H9 (cell line): Measurements from ENCODE around the gene FAM3B. TPM values are rescaled to one million over a fixed set of nuclear protein-coding genes. Genes with fewer than 3 reads are reported as not detected.

Source experiments
- DNase-seq: peaks from one replicate; pipeline ENCODE4 v3.0.0-alpha.2; 2017
- H2AFZ ChIP-seq: one replicate; pipeline ENCODE4 v1.6.1; 2013; ENCODE audit warnings: mild to moderate bottlenecking, low read length, control low read depth, moderate library complexity
- H2AK5ac ChIP-seq: 2 replicates; pipeline ENCODE4 v1.6.1; 2013; ENCODE audit warnings: low read length, control low read depth, mixed read lengths; ENCODE audit not compliant: insufficient read length
- H2BK120ac ChIP-seq: one replicate; pipeline ENCODE4 v1.6.1; 2013; ENCODE audit warnings: low read depth, mild to moderate bottlenecking, low read length, control low read depth, inconsistent platforms; ENCODE audit not compliant: poor library complexity, severe bottlenecking
- H2BK12ac ChIP-seq: 2 replicates; pipeline ENCODE4 v1.6.1; 2013; ENCODE audit warnings: low read length, control low read depth, mixed read lengths, low read depth; ENCODE audit not compliant: insufficient read length
- H2BK15ac ChIP-seq: 2 replicates; pipeline ENCODE4 v1.6.1; 2013; ENCODE audit warnings: low read depth, low read length, control low read depth
- H2BK20ac ChIP-seq: one replicate; pipeline ENCODE4 v1.6.1; 2013; ENCODE audit warnings: low read depth, mild to moderate bottlenecking, low read length, control low read depth, inconsistent platforms; ENCODE audit not compliant: poor library complexity, severe bottlenecking
- H2BK5ac ChIP-seq: 2 replicates; pipeline ENCODE4 v1.6.1; 2013; ENCODE audit warnings: low read length, control low read depth, mixed read lengths; ENCODE audit not compliant: insufficient read length
- H3K14ac ChIP-seq: 2 replicates; pipeline ENCODE4 v1.6.1; 2013; ENCODE audit warnings: low read length, control low read depth; ENCODE audit not compliant: insufficient read depth
- H3K18ac ChIP-seq: 2 replicates; pipeline ENCODE4 v1.6.1; 2013; ENCODE audit warnings: low read depth, mild to moderate bottlenecking, mixed read lengths, low read length, control low read depth; ENCODE audit not compliant: insufficient read length
- H3K23ac ChIP-seq: 2 replicates; pipeline ENCODE4 v1.6.1; 2013; ENCODE audit warnings: low read length, control low read depth, mixed read lengths, low read depth; ENCODE audit not compliant: insufficient read length
- H3K23me2 ChIP-seq: 2 replicates; pipeline ENCODE4 v1.6.1; 2013; ENCODE audit warnings: low read depth, mild to moderate bottlenecking, mixed read lengths, low read length, control low read depth; ENCODE audit not compliant: insufficient read length, poor library complexity, severe bottlenecking
- H3K27ac ChIP-seq: 2 replicates; pipeline ENCODE4 v1.5.1; 2013; ENCODE audit warnings: low read length, control low read depth, mixed read lengths, low read depth; ENCODE audit not compliant: insufficient read length
- H3K27me3 ChIP-seq: 2 replicates; pipeline ENCODE4 v1.6.1; 2013; ENCODE audit warnings: low read length, control low read depth, inconsistent platforms; ENCODE audit not compliant: insufficient read depth
- H3K4ac ChIP-seq: 2 replicates; pipeline ENCODE4 v1.6.1; 2013; ENCODE audit warnings: low read depth, mild to moderate bottlenecking, control low read depth, inconsistent platforms, low read length, moderate library complexity
- H3K4me1 ChIP-seq: 2 replicates; pipeline ENCODE4 v1.6.1; 2013; ENCODE audit warnings: low read length, control low read depth, inconsistent platforms; ENCODE audit not compliant: insufficient read depth
- H3K4me2 ChIP-seq: 2 replicates; pipeline ENCODE4 v1.6.1; 2013; ENCODE audit warnings: low read length, control low read depth, mixed read lengths; ENCODE audit not compliant: insufficient read length, insufficient read depth
- H3K56ac ChIP-seq: 2 replicates; pipeline ENCODE4 v1.6.1; 2013; ENCODE audit warnings: low read depth, mild to moderate bottlenecking, mixed read lengths, low read length, control low read depth; ENCODE audit not compliant: insufficient read length
- H3K79me1 ChIP-seq: 2 replicates; pipeline ENCODE4 v1.6.1; 2013; ENCODE audit warnings: low read depth, mild to moderate bottlenecking, moderate library complexity, low read length, control low read depth, inconsistent platforms; ENCODE audit not compliant: insufficient read depth, poor library complexity, severe bottlenecking
- H3K79me2 ChIP-seq: 2 replicates; pipeline ENCODE4 v1.6.1; 2013; ENCODE audit warnings: low read length, control low read depth, inconsistent platforms; ENCODE audit not compliant: insufficient read depth
- H3K9ac ChIP-seq: 2 replicates; pipeline ENCODE4 v1.6.1; 2013; ENCODE audit warnings: low read length, control low read depth, mixed read lengths; ENCODE audit not compliant: insufficient read length; ENCODE audit errors: extremely low read depth
- H3K9me3 ChIP-seq: one replicate; pipeline ENCODE4 v1.6.1; 2013; ENCODE audit warnings: low read depth, low read length, inconsistent platforms; ENCODE audit not compliant: control insufficient read depth
- H3T11ph ChIP-seq: one replicate; pipeline ENCODE4 v1.6.1; 2013; ENCODE audit warnings: mild to moderate bottlenecking, low read length, control low read depth, inconsistent platforms
- H4K20me1 ChIP-seq: one replicate; pipeline ENCODE4 v1.6.1; 2013; ENCODE audit not compliant: control insufficient read depth, insufficient read length, insufficient read depth
- H4K5ac ChIP-seq: 2 replicates; pipeline ENCODE4 v1.6.1; 2013; ENCODE audit warnings: low read depth, mild to moderate bottlenecking, mixed read lengths, low read length, control low read depth; ENCODE audit not compliant: insufficient read length
- H4K8ac ChIP-seq: replicated peaks from 2 replicates; pipeline ENCODE4 v1.6.1; 2013; ENCODE audit warnings: low read length, control low read depth, mixed read lengths, low read depth; ENCODE audit not compliant: insufficient read length
- H4K91ac ChIP-seq: 2 replicates; pipeline ENCODE4 v1.6.1; 2013; ENCODE audit warnings: low read depth, mild to moderate bottlenecking, moderate library complexity, mixed read lengths, low read length, control low read depth; ENCODE audit not compliant: insufficient read length
- H3K27ac Mint-ChIP-seq, 3 experiments: 2 replicates in 2 of 3; 3 replicates in 1 of 3; pipeline ENCODE4 v1.8.0; 2020 to 2021; ENCODE audit warnings: mixed read lengths in 3 of 3, mild to moderate bottlenecking in 1 of 3, moderate library complexity in 1 of 3
- H3K27me3 Mint-ChIP-seq: 2 replicates; pipeline ENCODE4 v1.8.0; 2021; ENCODE audit warnings: low read depth, mild to moderate bottlenecking, moderate library complexity, mixed read lengths
- H3K36me3 Mint-ChIP-seq, 3 experiments: 2 replicates in 2 of 3; 3 replicates in 1 of 3; pipeline ENCODE4 v1.8.0; 2020 to 2021; ENCODE audit warnings: low read depth in 3 of 3, mixed read lengths in 3 of 3; ENCODE audit not compliant: insufficient read depth in 1 of 3
- H3K4me1 Mint-ChIP-seq, 2 experiments: 2 replicates each; pipeline ENCODE4 v1.8.0; 2020; ENCODE audit warnings: mixed read lengths in 2 of 2
- H3K4me3 Mint-ChIP-seq, 2 experiments: 2 replicates in 1 of 2; 3 replicates in 1 of 2; pipeline ENCODE4 v1.8.0; 2020 to 2021; ENCODE audit warnings: mild to moderate bottlenecking in 2 of 2, mixed read lengths in 2 of 2, moderate library complexity in 1 of 2
- H3K9me3 Mint-ChIP-seq, 2 experiments: 2 replicates in 1 of 2; 3 replicates in 1 of 2; pipeline ENCODE4 v1.8.0; 2020; ENCODE audit warnings: mild to moderate bottlenecking in 2 of 2, mixed read lengths in 2 of 2, moderate library complexity in 1 of 2
- WGBS: extraction: QIAGEN DNeasy Blood & Tissue Kit; methylation state at CpG from one replicate; pipeline ENCODE4 v1.1.7; 2013; ENCODE audit warnings: missing lambda C conversion rate, low lambda C conversion rate, mixed read lengths; ENCODE audit not compliant: insufficient read length; ENCODE audit errors: extremely low coverage; 5-methylcytosine and 5-hydroxymethylcytosine counted together
- total RNA-seq: library from RNA; stranded (reverse); gene quantifications from 2 replicates; pipeline ENCODE4 v1.2.1, GENCODE V29; 2021
- TF ChIP-seq, protein P1 (sequence below): fragments of 200-600 bp; sonication (generic); conservative IDR thresholded peaks from 3 replicates; pipeline ENCODE4 v1.8.0; 2021; ENCODE audit warnings: antibody characterized with exemption, mild to moderate bottlenecking

The FAM3B gene
- total RNA-seq, 1 experiment from 2014 or later = 5.0 TPM

DNA sequence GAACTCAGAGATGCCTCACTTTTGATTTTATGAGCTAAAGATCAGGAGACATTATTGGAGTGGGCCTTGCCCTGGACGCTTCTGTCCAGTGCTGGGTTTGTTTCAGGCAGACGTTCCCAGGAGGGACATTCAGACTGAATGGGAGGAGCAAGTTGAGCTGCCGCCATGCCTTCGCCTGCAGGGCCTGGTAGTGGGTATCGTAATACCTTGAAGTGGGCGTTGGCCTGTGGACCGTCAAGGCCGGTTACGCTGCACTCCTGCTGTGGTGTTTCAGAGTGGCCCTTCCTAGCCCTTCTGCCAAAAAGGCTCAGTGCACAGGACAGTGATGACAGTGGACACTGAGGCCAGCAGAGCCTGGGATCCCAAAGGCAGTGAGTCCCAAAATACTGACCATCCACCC is 1.6 kb downstream of the FAM3B start:
- Histone ChIP-seq H2BK20ac (no peak overlapping the region), H2BK5ac (no peak overlapping the region), H2AK5ac (no peak overlapping the region), H4K91ac (no peak overlapping the region), H3K14ac (no peak overlapping the region), H3K9ac (no peak overlapping the region), H2BK12ac (no peak overlapping the region), H3K9me3 (no peaks in the 10 kb centered on the region), H3K18ac (no peak overlapping the region), H3K27me3 (no peaks in the 10 kb centered on the region; the same call in 1 of the 2 replicates), H4K20me1 (no peaks in the 10 kb centered on the region), H3K23ac (no peak overlapping the region), H2BK120ac (no peak overlapping the region), H3K4me1 (no peaks in the 10 kb centered on the region; the same call in 1 of the 2 replicates), H3T11ph (no peak overlapping the region), H4K5ac (no peak overlapping the region), H3K56ac (no peak overlapping the region), H2AFZ (no peak overlapping the region), H3K4me2 (no peak overlapping the region), H3K79me1 (no peaks in the 10 kb centered on the region), H3K27ac (no peak overlapping the region), H2BK15ac (no peak overlapping the region), H3K4ac (no peak overlapping the region), H3K79me2 (no peaks in the 10 kb centered on the region), H3K23me2 (peaks cover 9% of the 10 kb centered on the region), H4K8ac (no peak overlapping the region)
- no peaks in the 10 kb centered on the region; a peak in 1 of 7 replicates for H3K36me3 Mint-ChIP-seq
- no peaks in the 10 kb centered on the region for H3K9me3 Mint-ChIP-seq
- TF ChIP-seq, protein P1, sequence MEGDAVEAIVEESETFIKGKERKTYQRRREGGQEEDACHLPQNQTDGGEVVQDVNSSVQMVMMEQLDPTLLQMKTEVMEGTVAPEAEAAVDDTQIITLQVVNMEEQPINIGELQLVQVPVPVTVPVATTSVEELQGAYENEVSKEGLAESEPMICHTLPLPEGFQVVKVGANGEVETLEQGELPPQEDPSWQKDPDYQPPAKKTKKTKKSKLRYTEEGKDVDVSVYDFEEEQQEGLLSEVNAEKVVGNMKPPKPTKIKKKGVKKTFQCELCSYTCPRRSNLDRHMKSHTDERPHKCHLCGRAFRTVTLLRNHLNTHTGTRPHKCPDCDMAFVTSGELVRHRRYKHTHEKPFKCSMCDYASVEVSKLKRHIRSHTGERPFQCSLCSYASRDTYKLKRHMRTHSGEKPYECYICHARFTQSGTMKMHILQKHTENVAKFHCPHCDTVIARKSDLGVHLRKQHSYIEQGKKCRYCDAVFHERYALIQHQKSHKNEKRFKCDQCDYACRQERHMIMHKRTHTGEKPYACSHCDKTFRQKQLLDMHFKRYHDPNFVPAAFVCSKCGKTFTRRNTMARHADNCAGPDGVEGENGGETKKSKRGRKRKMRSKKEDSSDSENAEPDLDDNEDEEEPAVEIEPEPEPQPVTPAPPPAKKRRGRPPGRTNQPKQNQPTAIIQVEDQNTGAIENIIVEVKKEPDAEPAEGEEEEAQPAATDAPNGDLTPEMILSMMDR = no peak
- H3K27ac Mint-ChIP-seq = no peak overlapping the region; a peak in 1 of 7 replicates
- WGBS = no CpG with 5 or more reads among the region's 9 CpGs
- DNase-seq = no peak
- peaks cover 34% of the 10 kb centered on the region for H3K27me3 Mint-ChIP-seq
- peaks cover 16 to 17% of the 10 kb centered on the region in 2 experiments for H3K4me1 Mint-ChIP-seq
- H3K4me3 Mint-ChIP-seq = no peak overlapping the region
